HG03521 (cell line): ENCODE results near the gene CCDC86.
"Not testable (repeated sequence)": the region's sequence is repeated elsewhere in the genome, so short reads cannot be mapped to it uniquely, and the experiment has no call there.

Source experiments
- ATAC-seq: cut with Tn5 transposase; IDR thresholded peaks from one replicate; pipeline ENCODE4 v1.9.1; 2021; ENCODE audit warnings: mild to moderate bottlenecking, moderate library complexity; ENCODE audit not compliant: unreplicated experiment

Gene CCDC86

GRCh38 chr11:60841797-60842667 is at the start of gene CCDC86:
CCDC86 (plus strand) TSS chr11:60842113; CDS start chr11:60842125, 12 bp downstream.
- peak; percentile 83 for ATAC-seq

GRCh38 chr11:60792521-60792920 is 49.4 kb upstream of the CCDC86 start:
- ATAC-seq: no peak

GRCh38 chr11:60795291-60795690 is 46.6 kb upstream of the CCDC86 start:
- ATAC-seq: no peak

GRCh38 chr11:60797846-60798630 is 43.9 kb upstream of the CCDC86 start:
- ATAC-seq: no peak

- no peak for ATAC-seq
Measured at GRCh38 chr11:60798631-60799030, 43.3 kb upstream of the CCDC86 start.

GRCh38 chr11:60801194-60801593 is 40.7 kb upstream of the CCDC86 start:
- ATAC-seq: no peak

- no peak for ATAC-seq
Measured at GRCh38 chr11:60803273-60803936, 38.5 kb upstream of the CCDC86 start.

GRCh38 chr11:60809249-60809648 is 32.7 kb upstream of the CCDC86 start:
- ATAC-seq: no peak

GRCh38 chr11:60809691-60810090 is 32.2 kb upstream of the CCDC86 start:
- ATAC-seq: no peak

GRCh38 chr11:60810151-60810550 is 31.8 kb upstream of the CCDC86 start:
- ATAC-seq: no peak

- ATAC-seq: no peak
Measured at GRCh38 chr11:60810569-60810968, 31.3 kb upstream of the CCDC86 start.

- ATAC-seq: no peak
Measured at GRCh38 chr11:60813324-60813723, 28.6 kb upstream of the CCDC86 start.

GRCh38 chr11:60814112-60814511 is 27.8 kb upstream of the CCDC86 start:
- ATAC-seq: no peak

- ATAC-seq: no peak
Measured at GRCh38 chr11:60816590-60817157, 25.2 kb upstream of the CCDC86 start.

GRCh38 chr11:60818057-60818456 is 23.9 kb upstream of the CCDC86 start:
- ATAC-seq: no peak

- no peak for ATAC-seq
Measured at GRCh38 chr11:60821827-60822599, 19.9 kb upstream of the CCDC86 start.

- not testable (repeated sequence) for ATAC-seq
Measured at GRCh38 chr11:60823745-60824306, 18.1 kb upstream of the CCDC86 start.

- ATAC-seq: no peak
Measured at GRCh38 chr11:60825118-60825517, 16.8 kb upstream of the CCDC86 start.

- ATAC-seq: no peak
Measured at GRCh38 chr11:60825790-60826189, 16.1 kb upstream of the CCDC86 start.
